C4-2B (cell line): ENCODE data around the gene LIPG.

Source experiments
- CTCF ChIP-seq: fragments of 450-650 bp; conservative IDR thresholded peaks from 2 replicates; pipeline ENCODE4 v1.5.1; 2017; ENCODE audit warnings: mild to moderate bottlenecking
- ZFX ChIP-seq: fragments of 450-650 bp; IDR thresholded peaks from 2 replicates; pipeline ENCODE4 v1.6.1; 2017

- TF ChIP-seq CTCF (no peak), ZFX (no peak)
These were observed 26.3 kb downstream of the LIPG start for GRCh38 chr18:49588171-49588570.
